GM18498 (cell line): ENCODE data around the gene SDF4.
"Not testable (repeated sequence)": the region's sequence is repeated elsewhere in the genome, so short reads cannot be mapped to it uniquely, and the experiment has no call there.

ENCODE experiments used
- ATAC-seq: cut with Tn5 transposase; IDR thresholded peaks from one replicate; pipeline ENCODE4 v1.9.1; 2021; ENCODE audit warnings: mild to moderate bottlenecking, moderate library complexity; ENCODE audit not compliant: unreplicated experiment

Gene SDF4

DNA sequence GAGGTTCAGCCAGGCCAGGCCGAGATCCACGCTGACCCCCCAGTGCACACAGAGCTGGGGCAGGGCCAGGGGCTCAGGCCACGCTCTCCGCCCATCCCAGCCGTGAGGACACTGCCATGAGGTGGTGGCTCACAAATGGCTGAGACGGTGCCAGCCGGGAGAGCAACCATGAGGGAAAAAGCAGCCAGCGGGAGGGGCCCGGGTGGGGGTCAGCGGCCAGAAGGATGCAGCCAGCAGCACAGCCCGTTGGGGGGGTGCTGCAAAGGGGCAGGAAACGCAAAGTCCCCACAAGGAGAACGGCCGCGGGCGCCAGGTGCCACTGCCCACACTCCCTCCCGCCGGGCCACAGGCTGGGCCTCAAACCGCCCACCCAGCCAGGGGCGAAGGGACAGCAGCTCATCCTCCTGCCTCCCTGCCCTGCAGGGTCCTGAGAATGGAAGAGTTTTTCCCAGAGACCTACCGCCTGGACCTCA, 49.8 kb downstream of the SDF4 start:
- no peak for ATAC-seq

DNA sequence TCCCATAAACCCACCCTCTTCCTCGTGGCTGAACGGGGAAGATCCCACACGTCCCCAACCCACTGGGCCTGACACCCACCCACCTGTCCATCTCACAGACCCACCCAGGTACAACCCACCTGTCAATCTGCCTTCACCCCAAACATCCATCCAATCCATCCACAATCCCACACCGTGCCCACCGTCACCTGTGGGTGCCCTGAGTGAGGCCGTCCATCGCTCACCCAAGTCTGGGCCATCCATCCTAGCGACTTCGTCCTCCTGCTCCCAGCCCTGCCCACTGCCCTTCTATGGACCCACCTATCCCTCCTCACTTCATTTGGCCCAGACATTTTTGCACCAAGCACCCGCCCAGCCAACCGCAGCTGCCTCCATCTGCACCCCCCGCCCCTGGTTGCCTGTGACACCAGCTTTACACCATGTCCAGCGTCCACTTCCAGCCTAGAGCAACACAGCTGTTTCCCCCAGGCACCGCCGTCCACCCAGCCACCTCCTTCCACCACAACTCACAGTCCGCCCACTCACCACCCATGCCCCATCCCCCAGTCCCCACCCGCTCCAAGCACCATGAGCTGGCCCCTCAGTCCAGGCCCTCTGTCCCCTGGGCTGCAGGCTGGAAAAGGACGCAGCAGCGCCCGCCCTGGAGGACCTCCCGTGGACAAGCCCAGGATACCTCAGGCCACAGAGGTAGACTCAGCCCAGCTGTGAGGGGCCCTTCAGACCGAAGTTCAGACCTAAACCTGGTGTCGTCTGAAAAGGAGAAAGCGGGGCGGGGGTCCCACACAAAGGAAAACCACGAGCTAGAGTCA, 50.5 kb downstream of the SDF4 start:
- no peak for ATAC-seq

DNA sequence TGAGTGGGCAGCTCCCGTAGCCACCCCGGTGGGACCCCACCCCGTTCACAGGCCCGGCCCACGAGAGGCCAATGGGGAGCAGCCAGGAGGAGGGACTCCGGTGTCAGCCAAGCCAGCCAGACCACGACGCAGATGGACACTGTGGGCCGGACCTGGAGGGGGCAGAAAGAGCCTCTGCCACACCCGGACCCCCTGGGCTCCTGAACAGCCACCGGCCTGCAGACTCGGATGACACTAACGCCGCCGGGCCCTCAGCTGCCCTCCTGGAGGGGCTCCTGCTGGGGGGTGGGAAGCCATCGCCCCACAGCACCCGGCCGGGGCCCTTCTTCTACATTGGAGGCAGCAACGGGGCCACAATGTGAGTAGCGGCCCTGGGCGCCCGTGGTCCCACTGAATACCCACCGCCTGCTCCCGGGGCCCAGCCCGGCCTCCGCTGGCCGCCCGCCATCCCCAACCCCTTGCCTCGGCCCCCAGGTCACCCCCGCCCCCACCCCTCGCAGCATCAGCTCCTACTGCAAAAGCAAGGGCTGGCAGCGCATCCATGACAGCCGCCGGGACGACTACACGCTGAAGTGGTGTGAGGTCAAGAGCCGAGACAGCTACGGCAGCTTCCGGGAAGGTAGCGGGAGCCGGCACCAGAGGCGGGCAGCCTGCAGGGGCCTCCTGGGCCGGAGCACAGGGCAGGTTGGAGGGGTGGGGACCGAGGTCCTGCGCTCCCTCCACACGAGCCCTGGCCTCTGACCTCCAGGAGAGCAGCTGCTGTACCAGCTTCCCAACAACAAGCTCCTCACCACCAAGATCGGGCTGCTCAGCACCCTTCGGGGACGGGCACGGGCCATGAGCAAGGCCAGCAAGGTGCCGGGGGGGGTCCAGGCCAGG, 51.6 kb downstream of the SDF4 start:
- no peak for ATAC-seq

DNA sequence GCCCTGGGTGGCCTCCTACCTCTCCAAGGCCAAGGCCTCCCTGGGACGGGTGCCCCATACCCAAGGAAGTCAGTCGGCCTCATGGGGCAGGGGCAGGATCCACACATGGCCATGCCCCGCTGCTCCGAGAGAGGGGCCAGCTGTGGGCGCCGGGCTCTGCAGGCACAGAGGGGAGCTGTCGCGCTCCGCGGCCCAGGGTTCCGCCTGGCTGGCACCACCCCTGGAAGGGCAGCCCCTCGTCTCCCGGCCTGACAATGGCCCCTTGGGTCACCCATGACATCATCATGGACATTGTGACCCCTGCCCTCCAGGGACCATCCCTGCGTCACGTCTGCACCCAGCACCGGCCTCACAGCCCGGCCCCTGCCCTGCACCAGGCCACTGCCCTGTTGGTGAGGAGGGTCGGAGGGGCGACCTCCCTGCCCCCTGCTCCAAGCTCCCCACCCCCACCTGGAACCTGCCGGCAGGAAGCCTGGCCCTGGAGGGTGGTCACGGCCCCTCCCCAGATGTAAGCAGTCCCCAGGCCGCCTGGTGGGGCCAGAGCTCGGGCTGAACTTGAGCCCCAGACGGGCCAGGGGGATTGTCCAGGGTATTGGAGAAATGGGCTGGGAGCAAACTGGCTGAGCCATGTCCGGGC, 52.3 kb downstream of the SDF4 start:
- ATAC-seq, result no peak

DNA sequence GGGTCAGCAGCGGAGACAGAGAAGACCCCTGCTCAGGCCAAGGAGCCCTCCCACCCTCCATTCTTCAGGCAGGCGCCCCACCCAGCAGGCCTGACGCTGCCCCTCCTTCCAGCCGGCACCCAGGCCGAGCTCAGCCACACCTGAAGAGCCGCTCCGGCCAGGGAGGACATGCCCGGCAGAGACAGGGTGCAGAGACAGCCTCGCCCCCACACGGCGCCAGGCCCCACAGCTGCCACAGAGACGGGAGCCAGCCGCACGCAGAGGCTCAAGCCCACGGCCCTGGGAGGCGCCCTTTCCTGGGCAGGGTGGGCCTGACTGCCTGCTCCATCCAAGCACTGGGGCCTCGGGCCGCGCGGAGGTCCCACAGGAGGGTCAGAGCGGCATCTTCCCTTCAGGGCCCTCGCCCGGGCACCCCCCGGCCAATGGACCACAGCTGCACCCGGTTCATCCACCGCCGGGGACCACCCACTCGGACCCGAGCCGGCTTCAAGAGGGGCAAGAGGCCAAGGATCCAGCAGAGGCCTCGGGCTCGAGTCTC, 52.9 kb downstream of the SDF4 start:
- no peak for ATAC-seq

DNA sequence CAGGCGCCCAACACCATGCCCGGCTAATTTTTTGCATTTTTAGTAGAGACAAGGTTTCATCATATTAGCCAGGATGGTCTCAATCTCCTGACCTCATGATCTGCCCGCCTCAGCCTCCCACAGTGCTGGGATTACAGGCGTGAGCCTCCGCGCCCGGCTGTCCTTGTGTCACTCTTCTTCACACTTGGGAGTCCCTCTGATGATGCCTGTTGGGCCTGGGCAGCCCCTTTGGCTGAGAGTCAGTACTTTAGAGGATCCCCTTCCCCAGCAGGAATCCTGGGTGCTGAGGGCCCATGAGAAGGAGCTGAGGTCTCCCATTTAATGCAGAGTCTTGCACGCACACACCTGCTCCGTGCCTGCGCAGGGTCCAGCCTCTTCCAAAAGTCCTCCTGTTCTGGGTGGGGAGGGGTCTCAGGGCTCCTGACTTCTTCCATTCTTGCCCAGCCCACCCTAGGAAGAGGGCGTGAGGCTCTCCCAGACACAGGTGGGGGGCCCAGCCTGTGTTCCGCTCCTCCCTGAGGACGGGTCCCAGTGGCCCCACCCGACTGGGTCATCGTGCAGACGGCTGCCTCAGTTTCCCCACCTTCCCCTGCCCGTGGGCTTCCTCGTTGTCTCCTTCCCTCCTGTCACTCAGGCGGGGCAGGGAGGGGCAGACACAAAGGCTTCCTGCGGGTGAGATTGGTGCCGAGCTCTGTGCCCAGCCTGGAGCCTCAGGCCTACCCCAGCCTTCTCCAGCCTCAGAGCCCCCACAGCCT, 54.2 kb downstream of the SDF4 start:
- no peak for ATAC-seq

DNA sequence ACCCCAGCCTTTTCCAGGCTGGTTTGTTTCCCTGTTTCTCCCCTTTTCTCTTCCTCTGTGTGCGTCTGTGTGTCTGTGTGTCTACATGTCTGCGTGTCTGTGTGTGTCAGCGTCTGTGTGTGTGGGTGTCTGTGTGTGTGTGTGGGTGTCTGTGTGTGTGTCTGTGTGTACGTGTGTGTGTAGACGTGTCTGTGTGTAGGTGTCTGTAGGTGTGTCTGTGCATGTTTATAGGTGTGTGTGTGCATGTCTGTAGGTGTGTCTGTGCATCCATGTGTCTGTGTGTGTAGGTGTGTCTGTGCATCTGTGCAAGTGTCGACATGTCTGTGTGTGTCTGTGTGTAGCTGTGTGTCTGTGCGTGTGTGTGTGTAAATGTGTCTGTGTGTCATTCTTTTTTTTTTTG, 54.9 kb downstream of the SDF4 start:
- ATAC-seq, result no peak

DNA sequence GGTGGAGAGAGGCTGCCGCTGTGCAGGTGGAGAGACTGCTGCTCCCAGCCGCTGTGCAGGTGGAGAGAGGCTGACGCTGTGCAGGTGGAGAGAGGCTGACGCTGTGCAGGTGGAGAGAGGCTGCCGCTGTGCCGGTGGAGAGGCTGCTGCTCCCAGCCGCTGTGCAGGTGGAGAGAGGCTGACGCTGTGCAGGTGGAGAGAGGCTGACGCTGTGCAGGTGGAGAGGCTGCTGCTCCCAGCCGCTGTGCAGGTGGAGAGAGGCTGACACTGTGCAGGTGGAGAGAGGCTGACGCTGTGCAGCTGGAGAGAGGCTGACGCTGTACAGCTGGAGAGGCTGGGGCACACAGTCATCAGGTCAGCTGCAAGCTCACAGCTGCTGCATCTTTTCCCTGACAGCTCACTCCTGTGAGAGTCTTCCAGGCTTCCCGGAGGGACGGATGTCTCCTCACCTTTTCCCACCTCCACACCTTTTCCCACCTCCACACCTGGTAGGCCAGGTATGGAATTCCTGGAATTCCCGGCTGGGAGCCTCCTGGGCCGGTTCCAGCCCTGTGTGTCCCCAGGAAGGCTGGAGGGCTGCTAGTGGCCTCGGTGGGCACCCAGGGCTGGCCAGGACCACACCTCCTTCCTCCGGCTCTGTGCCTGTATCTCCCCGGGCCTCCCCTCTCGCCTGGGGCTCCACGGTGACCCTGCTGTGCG, 55.6 kb downstream of the SDF4 start:
- not testable (repeated sequence) for ATAC-seq

DNA sequence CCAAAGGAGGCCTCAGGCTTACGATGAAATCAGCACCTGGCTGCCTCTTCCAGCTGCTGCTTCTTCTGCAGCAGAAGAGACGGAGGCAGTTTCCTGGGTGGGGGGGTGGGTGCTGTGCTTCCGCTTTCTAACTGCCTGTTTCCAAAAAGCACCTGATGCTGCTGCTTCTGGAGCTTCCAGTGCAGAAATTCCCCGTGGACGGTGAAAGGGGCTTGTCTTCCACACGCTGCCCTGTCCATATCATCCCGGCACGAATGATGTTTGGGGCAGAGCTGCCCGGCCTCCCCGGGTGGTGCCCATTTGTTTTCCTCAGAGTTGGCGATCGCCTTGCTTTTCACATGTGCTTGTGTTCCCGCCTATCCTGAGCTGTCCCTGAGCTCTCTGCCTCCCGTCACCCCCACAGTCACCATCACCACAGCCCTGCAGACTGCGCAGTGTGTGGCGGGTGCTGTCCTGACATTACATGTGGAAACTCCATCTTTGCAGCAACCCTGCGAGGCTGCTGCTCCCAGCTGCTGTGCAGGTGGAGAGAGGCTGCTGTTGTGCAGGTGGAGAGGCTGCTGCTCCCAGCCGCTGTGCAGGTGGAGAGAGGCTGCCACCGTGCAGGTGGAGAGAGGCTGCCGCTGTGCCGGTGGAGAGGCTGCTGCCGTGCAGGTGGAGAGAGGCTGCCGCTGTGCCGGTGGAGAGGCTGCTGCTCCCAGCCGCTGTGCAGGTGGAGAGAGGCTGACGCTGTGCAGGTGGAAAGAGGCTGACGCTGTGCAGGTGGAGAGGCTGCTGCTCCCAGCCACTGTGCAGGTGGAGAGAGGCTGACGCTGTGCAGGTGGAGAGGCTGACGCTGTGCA, 56.4 kb downstream of the SDF4 start:
- ATAC-seq, result no peak

DNA sequence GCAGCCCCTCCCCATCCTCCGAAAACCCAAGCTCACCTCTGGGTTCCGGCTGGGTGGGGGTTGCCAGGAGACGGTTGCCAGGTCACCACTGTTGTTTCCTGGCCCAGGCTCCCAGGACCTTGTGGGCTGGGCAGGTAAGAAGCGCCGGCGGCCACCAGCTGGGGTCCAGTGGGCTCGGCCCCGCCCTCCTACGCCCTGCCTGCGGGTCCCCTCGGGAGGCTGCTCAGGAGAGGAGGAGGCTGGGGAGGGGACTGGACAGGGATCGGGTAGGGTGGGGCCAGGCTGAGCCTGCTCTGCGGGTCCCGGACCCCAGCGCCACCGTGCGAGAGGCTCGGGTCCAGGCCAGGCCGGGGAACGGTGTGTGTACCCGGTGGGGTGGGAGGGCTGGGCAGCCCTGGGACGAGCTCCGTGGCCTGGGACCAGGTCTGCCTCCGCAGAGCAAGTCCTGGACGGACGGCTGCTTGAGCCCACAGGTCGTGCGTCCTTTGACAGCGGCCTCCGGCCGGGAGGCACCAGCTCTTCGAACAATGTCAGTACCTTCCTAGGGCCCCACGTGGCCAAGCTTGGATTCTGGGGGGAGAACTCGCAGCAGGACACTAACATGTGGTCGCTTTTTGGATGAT, 57.9 kb downstream of the SDF4 start, which contains the start of gene TTLL10:
TSS of gene TTLL10 (plus strand) at position 88 of the 623 bp plus-strand sequence. CDS start 5,336 bp downstream, outside the sequence.
- ATAC-seq, result no peak

DNA sequence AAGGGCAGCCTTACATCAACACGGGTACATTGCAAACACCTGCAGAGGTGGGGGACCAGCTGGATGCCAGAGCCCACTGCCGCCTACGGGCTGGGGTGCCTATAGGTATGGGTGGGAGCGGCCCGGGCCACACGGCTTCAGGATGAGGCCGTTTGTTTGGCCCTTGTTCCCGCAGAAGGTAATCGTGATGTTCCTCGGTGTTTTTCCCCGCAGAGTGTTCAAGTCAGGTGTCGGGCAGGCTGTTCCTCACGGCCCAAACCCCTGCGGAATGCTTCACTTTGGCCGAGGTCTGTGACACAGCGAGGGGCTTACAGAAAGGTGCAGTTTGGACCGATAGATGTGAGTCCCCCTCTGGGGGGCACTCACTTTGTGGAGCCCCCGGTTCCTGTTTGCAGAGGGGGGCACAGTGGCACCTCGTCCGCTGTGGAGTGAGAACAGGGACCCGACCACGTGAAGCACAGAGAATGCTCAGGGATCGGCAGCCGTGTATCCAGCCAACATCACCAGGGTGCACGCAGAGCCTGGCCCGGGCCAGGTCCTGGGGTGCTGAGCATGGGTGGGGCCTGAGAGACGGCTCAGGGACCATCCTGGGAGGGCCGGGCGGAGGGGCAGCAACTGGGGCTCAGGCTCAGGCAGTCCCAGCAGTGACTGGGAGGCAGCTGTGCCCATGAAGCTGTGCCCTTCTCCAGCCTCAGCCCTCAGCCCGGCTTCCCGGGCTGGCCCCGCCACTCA, 58.6 kb downstream of the SDF4 start:
- no peak for ATAC-seq

DNA sequence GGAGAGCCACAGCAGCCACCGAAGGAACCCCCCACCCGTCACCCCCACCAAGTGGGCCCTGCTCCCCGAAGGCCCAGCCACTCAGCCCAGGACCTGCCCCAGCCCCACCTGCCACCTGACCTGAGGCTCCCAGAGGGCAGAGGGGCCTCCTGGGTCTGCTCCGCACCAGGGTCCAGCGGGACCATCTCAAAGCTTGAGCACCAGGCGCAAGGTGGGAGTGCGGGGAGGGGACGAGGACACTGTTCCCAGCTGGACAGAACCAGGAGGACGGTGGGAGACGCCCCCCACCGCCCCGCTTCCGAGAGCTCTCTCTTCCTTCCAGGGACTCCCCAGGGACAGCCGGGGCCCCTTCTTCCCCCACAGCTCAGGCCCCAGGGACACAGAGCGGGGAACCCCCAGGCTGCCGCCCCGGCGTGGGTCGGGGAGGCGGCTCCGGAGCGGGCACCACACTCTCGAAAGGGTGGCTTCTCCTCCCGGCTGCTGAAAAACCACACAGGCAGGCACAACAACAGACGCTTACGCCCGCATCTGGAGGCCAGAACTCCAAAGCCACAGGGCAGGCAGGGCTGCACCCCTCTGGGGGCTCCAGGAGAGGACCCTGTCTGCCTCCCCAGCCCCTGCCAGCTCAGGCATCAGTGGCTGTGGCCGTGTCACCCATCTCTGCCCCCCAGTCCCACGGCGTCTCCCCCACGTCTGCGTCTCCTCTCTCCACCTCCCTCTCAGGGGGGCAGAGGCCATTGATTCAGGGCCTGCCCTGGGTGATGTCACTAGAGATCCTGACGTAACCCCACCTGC, 60.1 kb downstream of the SDF4 start:
- ATAC-seq, result no peak

DNA sequence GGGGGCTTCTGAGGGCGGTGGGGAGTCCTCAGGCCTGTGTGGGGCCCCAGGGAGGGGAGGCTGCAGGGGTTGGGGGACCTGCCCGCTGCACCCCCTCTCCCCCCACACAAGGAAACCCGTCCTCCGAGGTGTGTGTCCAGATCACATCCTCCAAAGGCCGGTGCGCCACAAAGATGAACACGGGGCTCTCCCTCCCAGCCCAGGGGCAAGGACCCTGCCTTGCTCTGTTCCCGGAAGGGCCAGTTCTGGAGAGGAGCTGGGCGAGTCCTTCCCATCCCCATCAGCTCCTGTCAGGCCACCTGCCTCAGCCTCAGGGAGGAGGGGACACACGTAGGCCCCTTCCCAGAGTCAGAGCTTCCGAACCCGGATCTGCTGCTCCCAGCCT, 60.6 kb downstream of the SDF4 start:
- no peak for ATAC-seq

DNA sequence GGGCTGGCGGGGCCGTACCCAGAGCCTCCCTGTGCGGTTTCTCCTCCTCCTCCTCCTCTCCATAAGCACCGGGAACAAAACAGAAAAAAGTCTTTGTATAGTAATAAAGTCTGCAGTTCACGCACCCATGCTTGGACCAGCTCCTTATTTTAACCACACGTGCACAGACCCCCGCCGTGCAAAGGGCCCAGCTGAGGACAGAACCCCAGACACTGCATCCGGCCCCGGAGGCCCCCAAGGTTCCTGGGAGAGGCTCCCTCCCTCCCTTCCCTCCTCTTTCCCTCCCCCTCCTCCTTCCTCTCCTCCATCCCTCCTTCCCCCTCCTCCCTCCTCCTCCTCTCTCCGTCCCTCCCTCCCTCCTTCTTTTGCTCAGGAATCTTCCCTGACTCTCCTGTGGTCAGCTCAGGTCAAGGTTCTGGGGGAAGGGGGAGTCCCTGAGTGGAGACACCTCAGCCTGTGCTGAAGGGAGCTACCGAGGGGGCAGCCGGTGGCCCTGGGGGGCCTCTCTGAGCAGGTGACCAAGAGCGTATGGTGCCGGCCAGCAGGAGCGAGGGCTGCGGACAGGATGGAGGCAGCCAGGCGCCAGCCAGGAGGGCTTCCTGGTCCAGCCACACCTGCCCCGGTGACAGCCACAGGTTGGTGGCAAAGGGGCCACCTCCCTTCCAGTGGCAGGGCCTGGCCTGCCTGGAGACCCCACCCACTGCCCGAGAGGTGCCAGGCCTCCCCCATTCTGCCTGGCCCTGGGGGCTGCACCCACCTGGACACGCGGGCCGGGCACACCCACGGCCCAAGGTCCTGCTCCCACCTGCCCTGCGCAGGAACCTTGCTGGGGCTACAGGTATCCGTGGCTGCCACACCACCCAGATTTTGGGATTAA, 61.3 kb downstream of the SDF4 start:
- no peak for ATAC-seq

DNA sequence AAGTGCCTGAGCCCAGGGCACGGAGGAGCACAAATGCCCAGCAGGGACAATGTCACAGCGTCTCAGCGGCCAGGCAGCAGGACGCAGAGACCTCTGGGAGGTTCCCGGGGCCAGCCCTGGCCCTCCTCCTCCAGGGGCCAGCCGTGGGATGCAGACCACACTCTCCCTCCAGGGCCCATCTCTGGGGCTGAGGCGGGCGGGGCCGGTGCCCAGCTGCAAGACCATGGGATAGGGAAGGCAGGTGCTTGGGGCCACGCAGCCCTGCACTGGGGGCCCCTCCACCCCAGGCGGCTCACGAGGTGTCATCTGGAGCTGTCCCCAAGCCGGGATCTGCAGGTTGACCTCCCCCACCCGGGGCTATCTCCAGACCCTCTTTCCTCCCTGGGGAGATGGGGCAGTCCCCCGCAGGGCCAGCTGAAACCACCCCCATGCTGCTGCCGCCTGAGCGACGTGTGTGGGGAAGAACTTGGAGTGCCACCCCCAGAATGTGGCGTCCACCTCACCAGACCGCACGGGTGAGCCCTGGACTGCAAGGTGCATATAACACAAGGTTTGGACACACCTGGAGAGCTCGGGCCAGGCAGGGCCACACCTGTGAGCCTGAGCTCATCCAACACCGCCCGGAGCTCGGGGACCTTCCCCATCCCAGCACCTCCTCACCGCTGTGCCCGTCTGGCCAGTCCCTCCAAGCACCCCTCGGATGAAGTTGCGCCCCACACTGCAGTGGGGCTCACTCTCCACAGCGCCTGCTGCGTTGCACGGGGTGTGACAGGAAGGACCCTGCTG, 62.2 kb downstream of the SDF4 start:
- ATAC-seq, result no peak
